C4-2B (cell line): ENCODE data around the gene CFAP74.

Experiments used
- H3K27ac ChIP-seq: fragments of 450-650 bp; 2 replicates; pipeline ENCODE4 v1.5.1; 2017
- CTCF ChIP-seq: fragments of 450-650 bp; conservative IDR thresholded peaks from 2 replicates; pipeline ENCODE4 v1.5.1; 2017; ENCODE audit warnings: mild to moderate bottlenecking
- ZFX ChIP-seq: fragments of 450-650 bp; IDR thresholded peaks from 2 replicates; pipeline ENCODE4 v1.6.1; 2017

Gene CFAP74

GRCh38 chr1:1969953-1970716, 33.5 kb downstream of the CFAP74 start:
- H3K27ac ChIP-seq = no peak overlapping the region
- no peak for TF ChIP-seq CTCF
- TF ChIP-seq ZFX = no peak

- TF ChIP-seq CTCF (no peak), ZFX (no peak)
- H3K27ac ChIP-seq = no peak overlapping the region
Observed at GRCh38 chr1:1969505-1969900, 34.1 kb downstream of the CFAP74 start.

GRCh38 chr1:1968767-1969504, 34.6 kb downstream of the CFAP74 start:
- TF ChIP-seq CTCF (no peak), ZFX (no peak)
- no peak overlapping the region for H3K27ac ChIP-seq

- H3K27ac ChIP-seq = no peak overlapping the region
- TF ChIP-seq CTCF = no peak
- TF ChIP-seq ZFX = no peak
Observed at GRCh38 chr1:1967879-1968278, 35.7 kb downstream of the CFAP74 start.

GRCh38 chr1:1967151-1967550, 36.4 kb downstream of the CFAP74 start:
- no peak overlapping the region for H3K27ac ChIP-seq
- no peak for TF ChIP-seq ZFX
- TF ChIP-seq CTCF = no peak

GRCh38 chr1:1966071-1966740, 37.4 kb downstream of the CFAP74 start:
- no peak for TF ChIP-seq CTCF
- no peak for TF ChIP-seq ZFX
- no peak overlapping the region for H3K27ac ChIP-seq

GRCh38 chr1:1965546-1965945, 38.0 kb downstream of the CFAP74 start:
- H3K27ac ChIP-seq = no peak overlapping the region
- TF ChIP-seq ZFX (no peak), CTCF (no peak)
